Stimulated activated CD4-positive, alpha-beta T cell treated with anti-CD3 and anti-CD28 coated beads, Interleukin-4, amount 100 ng/mL, for 4 hours (primary cell): Measurements from ENCODE around the gene XKR3.
"Not testable (repeated sequence)": the region's sequence is repeated elsewhere in the genome, so short reads cannot be mapped to it uniquely, and the experiment has no call there.

Experiments used
- DNase-seq, 2 experiments: peaks; one replicate each; pipeline ENCODE4 v3.0.0-alpha.2; 2020

XKR3 gene

DNA sequence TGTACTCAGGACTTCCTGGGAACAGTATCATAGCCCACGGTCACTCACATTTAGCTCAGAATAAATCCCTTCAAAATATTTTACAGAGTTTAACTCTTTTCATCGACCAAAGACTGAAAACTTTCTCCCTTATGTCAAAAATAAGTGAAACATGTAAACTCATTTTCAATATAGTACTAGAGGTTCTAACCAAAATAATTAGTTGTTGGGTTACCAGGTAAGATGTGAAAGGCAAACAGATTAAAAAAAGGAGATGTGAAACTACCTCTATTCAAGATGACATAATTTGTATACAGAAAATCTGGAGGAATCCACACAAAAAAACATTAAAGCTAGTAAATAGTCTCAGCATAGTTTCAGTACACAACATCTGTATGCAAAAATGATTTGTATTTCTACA is 20.3 kb downstream of the XKR3 start:
- DNase-seq: no peak

DNA sequence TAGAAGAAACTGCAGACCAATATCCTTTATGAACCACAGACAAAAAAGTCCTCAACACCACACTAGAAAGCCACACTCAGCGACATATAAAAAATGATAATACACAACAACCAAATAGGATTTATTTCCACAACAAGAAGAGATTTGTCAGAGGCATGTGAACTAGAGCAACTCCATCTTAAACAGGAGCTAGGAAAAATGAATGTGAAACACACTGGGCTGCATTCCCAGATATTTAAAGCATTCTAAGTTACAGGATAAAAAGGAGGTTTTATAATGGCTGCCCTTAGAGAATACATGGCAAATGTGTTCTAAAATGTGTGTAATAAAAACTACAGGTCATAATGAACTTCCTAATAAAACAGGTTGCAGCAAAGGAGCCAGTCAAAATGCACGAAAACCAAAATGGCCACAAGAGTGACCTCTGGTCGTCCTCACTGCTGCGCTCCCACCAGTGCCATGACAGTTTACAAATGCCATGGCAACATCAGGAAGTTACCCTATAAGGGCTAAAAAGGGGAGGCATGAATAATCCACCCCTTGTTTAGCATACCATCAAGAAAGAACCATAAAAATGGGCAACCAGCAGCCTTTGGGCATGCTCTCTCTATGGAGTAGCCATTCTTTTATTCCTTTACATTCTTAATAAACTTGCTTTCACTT is 21.8 kb downstream of the XKR3 start:
- DNase-seq: no peak

DNA sequence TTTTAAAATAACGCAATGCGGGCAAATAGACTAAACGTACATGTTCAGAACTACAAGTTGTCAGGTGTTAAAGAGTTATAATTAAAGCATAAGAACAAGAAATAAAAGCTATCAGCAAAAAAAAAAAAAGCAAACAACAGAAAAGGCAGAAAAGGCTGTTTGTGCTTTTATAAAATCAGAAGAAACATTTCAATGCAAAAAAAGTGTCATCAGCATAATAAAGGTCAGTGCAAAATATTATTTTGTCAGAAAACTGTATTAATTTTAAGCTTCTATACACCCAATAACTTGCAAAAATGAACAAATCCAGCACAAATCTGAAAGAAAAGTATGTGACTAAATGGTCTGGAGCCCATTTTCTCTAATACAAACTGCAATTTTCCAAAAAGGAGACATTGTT is 23.6 kb downstream of the XKR3 start:
- no peak for DNase-seq

DNA sequence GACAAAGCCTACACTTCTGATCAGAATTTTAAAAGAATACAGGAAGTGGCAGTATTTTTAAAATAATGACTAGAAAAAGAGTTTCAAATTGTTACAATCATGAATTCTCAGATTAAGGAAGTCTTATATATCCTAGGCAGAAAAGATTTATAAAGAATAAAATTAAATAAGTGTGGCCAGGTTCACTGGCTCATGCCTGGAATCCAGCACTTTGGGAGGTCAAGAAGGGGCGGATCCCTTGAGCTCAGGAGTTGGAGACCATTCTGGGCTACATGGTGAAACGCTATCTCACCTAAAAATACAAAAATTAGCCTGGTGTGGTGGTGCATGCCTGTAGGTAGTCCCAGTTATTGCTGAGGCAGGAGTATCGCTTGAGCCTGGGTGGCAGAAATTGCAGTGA is 24.1 kb downstream of the XKR3 start:
- DNase-seq: no peak

DNA sequence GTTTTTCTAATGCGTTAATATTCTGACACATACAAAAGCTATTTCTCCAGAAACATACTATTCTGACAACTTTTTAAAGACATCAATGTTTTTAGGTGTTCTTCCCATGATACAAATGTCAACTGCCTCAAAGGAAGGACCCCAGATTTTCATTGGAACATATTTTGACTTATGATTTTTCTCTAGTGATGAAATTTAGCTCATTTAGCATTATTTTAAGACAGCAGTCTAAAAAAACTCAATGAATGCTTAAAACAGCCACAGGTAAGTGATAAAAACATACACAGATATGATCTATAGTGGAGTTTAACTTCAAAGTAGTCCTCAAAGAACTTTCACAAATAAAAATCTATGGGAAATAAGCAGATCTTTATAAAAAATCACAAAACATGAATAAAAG is 24.9 kb downstream of the XKR3 start:
- no peak for DNase-seq

DNA sequence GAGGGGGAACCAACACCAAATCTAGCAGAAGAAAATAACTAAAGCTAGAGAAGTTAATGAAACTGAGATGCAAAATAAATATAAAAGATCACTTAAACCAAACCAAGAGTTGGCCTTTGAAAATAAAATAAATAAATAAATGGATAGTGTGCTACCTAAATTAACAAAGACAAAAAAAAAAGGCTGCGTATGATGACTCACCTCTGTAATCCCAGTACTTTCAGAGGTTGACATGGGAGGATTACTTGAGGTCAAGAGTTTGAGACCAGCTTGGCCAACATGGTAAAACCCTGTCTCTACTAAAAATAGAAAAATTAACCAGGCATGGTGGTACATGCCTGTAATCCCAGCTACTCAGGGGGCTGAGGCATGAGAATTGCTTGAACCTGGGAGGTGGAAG is 29.7 kb downstream of the XKR3 start:
- not testable (repeated sequence) for DNase-seq

DNA sequence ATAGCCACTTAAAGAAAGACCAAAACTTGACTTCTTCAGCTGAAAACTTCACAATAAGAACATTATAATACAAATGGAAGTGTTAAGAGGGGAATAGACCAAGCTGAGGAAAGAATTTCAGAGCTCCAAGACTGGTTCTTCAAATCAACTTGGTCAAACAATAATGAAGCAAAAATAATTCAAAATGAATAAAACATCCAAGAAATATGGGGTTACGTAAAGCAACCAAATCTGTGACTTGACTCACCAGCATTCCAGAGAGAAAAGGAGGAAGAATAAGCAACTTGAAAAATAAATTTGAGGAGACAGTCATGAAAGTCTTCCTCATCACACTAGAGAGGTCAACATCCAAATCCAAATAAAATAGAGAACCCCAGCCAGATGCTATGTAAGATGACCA is 31.4 kb downstream of the XKR3 start:
- DNase-seq: no peak

DNA sequence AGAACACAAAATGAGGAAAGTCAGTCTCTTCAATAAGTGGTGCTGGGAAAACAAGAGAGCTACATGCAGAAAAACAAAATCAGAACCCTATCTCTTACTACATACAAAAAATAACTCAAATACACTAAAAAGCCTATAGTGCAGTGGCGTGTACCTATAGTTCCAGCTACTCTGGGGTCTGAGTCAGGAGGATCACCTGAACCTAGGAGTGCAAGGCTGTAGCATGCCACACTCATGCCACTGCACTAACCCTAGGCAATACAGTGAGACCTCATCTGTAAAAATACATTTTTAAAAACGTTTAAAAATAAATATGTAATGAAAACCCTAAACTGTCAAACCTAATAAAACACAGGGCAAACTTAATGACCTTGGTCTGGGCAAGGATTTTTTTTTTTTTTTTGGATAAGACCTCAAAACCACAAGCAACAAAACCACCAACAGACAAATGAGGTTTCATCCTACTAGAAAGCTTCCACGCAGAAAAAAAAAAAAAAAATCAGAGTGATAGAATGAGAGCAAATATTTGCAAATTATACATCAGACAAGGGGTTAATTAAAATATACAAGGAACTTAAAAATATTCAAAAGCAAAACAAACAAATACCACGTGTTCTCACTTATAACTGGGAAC is 35.2 kb downstream of the XKR3 start:
- no peak for DNase-seq

DNA sequence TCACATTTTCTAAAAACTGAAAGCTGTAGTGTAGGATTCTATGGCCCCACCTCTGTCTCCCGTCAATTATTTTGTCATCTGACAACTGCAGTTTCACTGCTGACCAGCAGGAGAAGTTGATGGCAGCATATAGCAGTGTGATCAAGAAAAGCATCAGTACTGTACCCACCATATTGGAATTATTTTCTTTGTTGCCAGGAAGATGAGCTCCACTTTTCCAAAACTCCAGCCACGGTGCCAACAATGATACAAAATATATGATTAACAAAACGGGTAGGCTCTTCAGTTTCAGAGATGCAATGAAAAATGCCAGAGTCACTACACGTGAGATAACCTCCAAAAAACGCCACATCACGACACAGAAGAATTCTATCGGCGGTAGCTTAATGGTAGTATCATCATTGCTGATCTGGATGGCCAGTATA is 41.3 kb downstream of the XKR3 start:
- DNase-seq: no peak

DNA sequence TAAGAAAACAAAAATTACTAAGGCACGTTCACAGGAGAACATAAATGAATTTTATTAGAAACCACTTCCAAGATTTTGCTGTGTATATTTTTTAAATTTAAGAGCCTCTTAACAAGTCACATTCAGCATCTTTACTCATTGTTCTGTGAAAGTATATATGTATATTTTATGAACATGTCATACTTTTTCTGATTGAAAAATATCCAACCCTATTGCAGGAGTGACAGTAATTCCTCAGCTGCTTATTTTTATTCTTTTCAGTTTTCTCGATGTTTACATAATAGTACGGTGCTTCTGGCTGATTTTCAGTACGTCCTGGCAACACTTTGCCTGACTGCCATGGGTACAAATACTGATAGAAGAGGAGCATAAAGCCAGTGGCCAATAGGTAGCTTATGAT is 41.8 kb downstream of the XKR3 start:
- DNase-seq: no peak

DNA sequence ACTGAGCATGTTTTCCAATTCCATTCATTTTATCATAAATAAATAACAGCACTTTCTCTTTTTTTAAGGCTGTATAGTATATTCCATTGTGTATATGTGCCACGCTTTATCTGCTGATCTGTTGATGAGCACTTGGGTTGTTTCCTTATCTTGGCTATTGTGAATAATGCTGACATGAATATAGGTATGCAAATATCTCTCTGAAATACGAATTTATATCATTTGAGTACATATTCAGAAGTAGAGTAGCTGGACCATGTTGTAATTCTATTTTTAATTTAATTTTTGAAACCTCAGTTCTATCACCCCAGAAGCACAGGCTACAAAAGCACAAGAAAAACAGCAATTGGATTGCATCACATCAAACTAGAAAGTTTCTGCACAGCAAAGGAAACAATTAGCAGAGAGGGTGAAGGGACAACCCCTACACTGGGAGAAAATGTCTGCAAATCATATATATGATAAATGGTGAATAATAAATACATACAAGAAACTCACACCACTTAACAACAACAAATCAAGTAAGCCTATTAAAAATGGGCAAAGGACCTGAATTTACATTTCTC is 43.4 kb downstream of the XKR3 start:
- no peak for DNase-seq

DNA sequence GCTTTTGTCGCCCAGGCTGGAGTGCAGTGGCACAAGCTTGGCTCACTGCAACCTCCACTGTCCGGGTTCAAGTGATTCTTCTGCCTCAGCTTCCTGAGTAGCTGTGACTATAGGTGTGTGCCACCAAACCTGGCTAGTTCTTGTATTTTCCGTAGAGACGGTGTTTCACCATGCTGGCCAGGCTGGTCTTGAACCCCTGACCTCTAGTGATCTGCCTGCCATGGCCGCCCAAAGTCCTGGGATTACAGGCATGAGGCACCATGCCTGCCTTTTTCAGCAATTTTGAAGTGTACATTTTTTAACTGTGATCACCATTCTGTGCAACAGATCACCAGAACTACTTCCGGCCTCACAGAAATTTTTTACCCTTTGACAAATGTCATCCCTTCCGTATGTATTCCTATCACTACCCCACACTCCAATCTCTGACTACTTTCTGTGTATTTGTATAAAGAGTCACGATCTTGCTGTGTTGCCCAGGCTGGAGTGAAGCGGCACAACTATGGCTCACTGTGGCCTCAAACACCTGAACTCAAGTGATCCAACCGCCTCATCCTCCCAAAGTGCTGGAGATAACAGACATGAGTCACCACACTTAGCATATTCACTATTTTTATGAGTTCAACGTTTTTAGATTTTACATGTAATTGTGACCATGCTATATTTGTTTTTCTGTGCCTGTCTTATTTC is 44.0 kb downstream of the XKR3 start:
- DNase-seq: no peak

DNA sequence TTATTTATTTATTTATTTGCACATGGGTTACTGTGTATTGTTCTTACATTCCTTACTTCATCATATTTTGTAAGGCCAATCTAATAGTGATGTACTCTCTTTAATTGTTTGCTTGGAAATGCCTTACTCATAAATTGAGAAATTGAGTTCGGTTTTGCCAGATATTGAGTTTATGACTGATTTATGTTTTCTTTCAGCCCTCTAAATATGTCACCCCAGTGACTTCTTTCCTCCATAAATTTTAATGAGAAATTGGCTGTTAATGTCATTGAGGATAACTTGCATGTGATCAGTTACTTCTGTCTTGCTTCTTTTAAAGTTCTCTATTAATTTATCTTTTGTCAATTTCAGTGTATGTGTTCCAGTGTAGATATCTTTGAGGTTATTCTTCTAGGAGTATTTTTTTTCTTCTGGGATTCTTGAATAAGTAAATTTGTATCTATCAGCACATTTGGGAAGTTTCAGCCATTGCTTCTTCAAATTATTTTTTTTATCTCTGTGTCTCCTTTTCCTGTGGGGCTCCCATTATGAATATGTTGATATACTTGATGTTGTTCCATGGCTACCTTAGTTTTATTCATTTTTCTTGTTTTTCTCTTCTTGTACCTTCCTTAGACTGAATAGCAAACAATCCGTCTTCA is 47.8 kb downstream of the XKR3 start:
- no peak for DNase-seq

DNA sequence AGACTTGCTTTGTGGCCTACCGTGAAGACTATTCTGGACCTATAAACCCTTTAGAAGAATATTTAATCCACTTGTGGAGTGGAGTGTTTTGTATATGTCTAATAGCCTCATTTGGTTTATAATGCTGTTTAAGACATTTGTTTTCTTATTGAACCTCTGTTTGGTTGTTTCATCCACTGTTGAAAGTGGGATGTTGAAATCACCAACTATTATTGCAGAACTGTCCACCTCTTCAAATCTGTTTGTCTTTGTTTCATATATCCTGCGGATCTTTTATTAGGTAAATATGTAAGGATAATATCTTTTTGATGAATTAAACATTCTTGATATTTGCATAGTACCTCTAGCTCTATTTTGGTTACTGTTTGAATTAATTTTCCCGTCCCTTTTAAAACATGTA is 49.1 kb downstream of the XKR3 start:
- no peak for DNase-seq

DNA sequence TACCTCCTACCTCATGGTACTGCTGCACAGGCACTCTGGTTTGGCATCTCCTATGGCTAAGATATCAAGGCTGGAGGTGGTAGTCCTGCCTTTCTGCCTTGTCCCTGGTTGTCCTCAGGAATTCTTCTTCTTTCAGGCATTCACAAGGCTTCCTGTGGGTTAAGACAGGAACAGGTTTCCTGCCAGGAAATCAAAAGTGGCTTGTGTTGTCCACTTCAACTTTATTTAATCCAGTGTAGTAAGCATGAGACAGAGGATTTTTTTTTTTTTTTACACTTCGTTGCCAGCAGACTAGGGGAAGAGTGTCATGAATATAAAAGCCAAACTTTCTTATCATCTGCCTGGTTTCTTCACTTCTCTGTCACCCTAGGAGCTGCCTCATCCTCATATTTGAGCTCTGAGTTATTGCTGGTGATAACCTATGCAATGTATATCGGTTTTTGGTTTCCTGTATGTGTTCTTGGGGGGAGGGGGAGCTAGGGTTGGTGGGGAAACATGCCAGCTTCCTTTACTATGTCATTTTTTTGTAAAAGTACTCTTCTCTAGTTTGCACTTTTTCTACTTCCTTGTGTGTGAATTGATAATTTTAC is 50.2 kb downstream of the XKR3 start:
- DNase-seq: no peak

DNA sequence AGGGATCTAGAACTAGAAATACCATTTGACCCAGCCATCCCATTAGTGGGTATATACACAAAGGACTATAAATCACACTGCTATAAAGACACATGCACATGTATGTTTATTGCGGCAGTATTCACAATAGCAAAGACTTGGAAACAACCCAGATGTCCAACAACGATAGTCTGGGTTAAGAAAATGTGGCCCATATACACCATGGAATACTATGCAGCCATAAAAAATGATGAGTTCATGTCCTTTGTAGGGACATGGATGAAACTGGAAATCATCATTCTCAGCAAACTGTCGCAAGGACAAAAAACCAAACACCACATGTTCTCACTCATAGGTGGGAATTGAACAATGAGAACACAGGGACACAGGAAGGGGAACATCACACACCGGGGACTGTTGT is 53.6 kb downstream of the XKR3 start:
- DNase-seq: not testable (repeated sequence)

DNA sequence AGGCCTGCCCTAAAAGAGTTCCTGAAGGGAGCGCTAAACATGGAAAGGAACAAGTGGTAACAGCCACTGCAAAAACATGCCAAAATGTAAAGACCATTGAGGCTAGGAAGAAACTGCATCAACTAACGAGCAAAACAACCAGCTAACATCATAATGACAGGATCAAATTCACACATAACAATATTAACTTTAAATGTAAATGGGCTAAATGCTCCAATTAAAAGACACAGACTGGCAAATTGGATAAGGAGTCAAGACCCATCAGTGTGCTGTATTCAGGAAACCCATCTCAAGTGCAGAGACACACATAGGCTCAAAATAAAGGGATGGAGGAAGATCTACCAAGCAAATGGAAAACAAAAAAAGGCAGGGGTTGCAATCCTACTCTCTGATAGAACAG is 57.3 kb downstream of the XKR3 start:
- DNase-seq: not testable (repeated sequence)

DNA sequence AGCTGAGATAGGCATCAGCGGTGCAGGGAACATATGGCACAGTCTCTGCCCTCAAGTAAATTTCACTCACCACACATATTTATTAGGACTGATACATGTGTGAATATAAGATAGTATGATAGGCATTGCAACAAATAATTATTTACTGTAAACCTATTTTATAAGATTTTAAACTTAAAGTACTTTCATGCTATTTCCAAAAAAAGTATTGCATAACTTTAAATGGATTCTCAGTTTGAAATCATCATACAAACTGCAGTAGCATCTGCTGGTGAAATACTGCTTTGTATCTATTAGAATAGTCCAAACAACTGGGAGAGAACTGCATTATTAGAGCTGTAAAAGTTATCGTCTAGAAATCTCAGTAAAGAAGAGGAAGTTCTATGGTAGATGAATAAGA is 63.0 kb downstream of the XKR3 start:
- not testable (repeated sequence) for DNase-seq

DNA sequence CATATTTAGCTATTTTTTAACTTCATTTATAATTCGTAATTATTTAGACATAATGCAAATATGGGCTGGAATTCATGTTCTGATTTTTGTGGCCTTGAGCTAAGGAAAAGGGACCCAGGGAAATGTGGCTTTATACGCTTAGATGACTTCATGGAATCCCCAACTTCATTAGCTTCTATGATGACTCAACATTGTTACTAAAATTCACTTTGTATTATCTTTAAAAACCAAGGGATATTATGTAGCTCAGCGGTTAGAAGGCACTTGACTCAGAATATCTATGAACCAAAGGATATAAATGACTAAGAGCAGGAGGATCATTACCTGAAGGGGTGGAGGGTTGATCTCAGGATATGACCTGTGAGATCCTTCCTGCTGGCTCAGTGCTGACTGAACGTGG is 64.8 kb downstream of the XKR3 start:
- DNase-seq: not testable (repeated sequence)

DNA sequence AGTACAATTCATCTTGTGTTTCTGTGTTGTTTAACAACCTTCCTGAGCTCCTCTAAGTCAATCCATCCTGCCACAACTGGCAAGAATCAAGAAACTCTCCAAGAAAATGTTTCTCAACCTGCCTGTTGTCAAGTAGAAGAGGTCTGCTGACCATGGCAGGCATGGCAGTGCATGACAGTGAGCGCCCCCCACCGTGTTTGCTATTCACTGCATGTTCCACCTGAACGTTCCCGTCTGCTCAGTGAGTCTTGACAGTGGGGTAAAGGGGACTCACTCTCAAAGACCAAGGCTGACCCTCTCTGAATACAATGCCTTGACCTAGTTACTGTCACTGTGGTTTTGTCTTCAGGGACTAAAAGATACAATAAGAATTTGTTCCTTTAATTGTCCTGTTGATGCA is 75.9 kb downstream of the XKR3 start:
- not testable (repeated sequence) for DNase-seq

DNA sequence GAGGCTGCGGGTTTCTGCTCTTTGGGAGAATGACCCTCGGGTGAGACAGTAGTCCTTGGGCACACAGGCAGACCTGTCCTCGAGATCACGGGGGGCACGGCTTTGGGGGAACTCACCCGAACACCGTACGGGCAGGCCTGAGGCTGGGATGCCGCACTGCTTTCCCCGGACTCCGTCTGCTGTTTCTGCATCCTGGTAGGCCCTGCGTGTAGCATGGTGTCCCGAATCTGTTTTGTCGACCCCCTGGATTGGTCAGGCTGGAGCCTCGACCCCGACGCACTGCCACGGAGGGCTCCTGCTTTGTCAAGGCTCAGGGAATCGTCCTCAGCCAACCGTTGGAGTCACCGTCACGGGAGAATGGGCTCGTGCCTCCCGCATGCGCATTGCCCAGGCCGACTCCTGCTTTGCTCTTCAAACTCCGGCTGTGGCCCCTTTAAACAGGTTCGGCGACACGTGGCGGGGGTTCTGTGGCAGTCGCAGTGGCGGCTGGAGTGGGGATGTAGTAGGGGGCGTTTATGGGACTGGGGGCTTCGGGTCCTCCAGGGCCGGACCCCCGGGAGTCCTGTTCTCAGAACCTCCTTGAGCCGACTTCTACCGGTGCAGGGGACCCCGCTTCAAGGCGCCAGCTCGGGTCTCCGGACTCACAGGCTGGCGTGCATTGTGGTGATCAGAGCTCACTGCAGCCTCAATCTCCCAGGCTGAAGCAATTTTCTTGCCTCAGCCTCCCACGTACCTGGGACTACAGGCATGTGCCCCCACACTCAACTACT is 76.9 kb downstream of the XKR3 start:
- not testable (repeated sequence) for DNase-seq
